A673 (cell line): ENCODE data around the gene CYTH3. TPM values are rescaled to one million over a fixed set of nuclear protein-coding genes. Genes with fewer than 3 reads are reported as not detected.

Source experiments
- BruUV-seq: library from RNA; stranded (reverse); fragments of 400-500 nt; replicated peaks from 2 replicates; lab custom pipeline; 2021; lab: Mats Ljungman, UMichigan
- CTCF ChIA-PET: fragments of 300-600 bp; sonication (Branson Sonifier 250); formaldehyde crosslinking; loops from one replicate; lab custom pipeline; 2022; ENCODE audit warnings: antibody characterized with exemption; lab: Charles Lee
- POLR2A ChIA-PET: fragments of 300-600 bp; sonication (Branson Sonifier 250); formaldehyde crosslinking; loops from one replicate; lab custom pipeline; 2022; ENCODE audit warnings: antibody characterized with exemption; ENCODE audit not compliant: low non-redundant PET; lab: Charles Lee
- DNase-seq: peaks from one replicate; pipeline ENCODE4 v3.0.0-alpha.2; 2015; ENCODE audit warnings: low spot score
- H3K27ac ChIP-seq: fragments of 200-600 bp; sonication (generic); 2 replicates; pipeline ENCODE4 v1.5.1; 2016; ENCODE audit warnings: mixed run types, low read depth, mild to moderate bottlenecking, mixed read lengths, antibody characterized with exemption, low read length; ENCODE audit not compliant: poor library complexity, severe bottlenecking
- H3K27me3 ChIP-seq: fragments of 200-600 bp; sonication (generic); replicated peaks from 2 replicates; pipeline ENCODE4 v1.6.1; 2017; ENCODE audit warnings: mixed run types, low read depth, mild to moderate bottlenecking, mixed read lengths, antibody characterized with exemption, low read length; ENCODE audit not compliant: insufficient read depth, poor library complexity
- H3K36me3 ChIP-seq: fragments of 200-600 bp; sonication (generic); 2 replicates; pipeline ENCODE4 v1.6.1; 2016; ENCODE audit warnings: mixed run types, mild to moderate bottlenecking, mixed read lengths, antibody characterized with exemption, low read length; ENCODE audit not compliant: insufficient read depth, poor library complexity, severe bottlenecking
- H3K4me1 ChIP-seq: fragments of 200-600 bp; sonication (generic); 2 replicates; pipeline ENCODE4 v1.6.1; 2017; ENCODE audit warnings: mixed run types, mild to moderate bottlenecking, mixed read lengths, antibody characterized with exemption, low read length; ENCODE audit not compliant: insufficient read depth, poor library complexity, severe bottlenecking
- H3K4me3 ChIP-seq: fragments of 200-600 bp; sonication (generic); 2 replicates; pipeline ENCODE4 v1.5.1; 2016; ENCODE audit warnings: low read depth, mixed run types, mild to moderate bottlenecking, mixed read lengths, low read length; ENCODE audit not compliant: poor library complexity, severe bottlenecking
- H3K9me3 ChIP-seq: fragments of 200-600 bp; sonication (generic); 2 replicates; pipeline ENCODE4 v1.6.1; 2016; ENCODE audit warnings: mixed run types, low read depth, mild to moderate bottlenecking, mixed read lengths, antibody characterized with exemption, low read length; ENCODE audit not compliant: poor library complexity, severe bottlenecking
- CTCF ChIP-seq: fragments of 300-800, 200-600 bp; sonication (generic); conservative IDR thresholded peaks from 2 replicates; pipeline ENCODE4 v1.5.1; 2017; ENCODE audit warnings: low read depth, mild to moderate bottlenecking, antibody characterized with exemption, low read length, moderate library complexity, mixed read lengths
- EZH2 ChIP-seq: fragments of 200-600 bp; sonication (generic); IDR thresholded peaks from 2 replicates; pipeline ENCODE4 v1.6.1; 2017; ENCODE audit warnings: borderline replicate concordance, low read depth, mild to moderate bottlenecking, mixed read lengths, antibody characterized with exemption, low read length; ENCODE audit not compliant: poor library complexity, severe bottlenecking
- intact Hi-C: fragments of 100-400 bp; cut with micrococcal nuclease; formaldehyde crosslinking; loops from one replicate; pipeline ENCODE4 v1.10.0; 2022; ENCODE audit not compliant: unreplicated experiment
- total RNA-seq: library from RNA; stranded (reverse); gene quantifications from 2 replicates; pipeline ENCODE4 v1.2.3, GENCODE V29; 2021

Gene CYTH3
- total RNA-seq, 1 experiment from 2014 or later, result 20.2 TPM

- ChIA-PET CTCF (no interaction called here), POLR2A (no interaction called here)
- H3K36me3 ChIP-seq, result no peaks in the 10 kb centered on the region
- TF ChIP-seq EZH2 (no peak), CTCF (no peak)
- no peak overlapping the region for H3K4me3 ChIP-seq
- H3K9me3 ChIP-seq, result no peaks in the 10 kb centered on the region
- DNase-seq, result no peak
- H3K27ac ChIP-seq, result no peak overlapping the region
- BruUV-seq, result no TSS peak
- intact Hi-C loops, result no loop called here
- H3K4me1 ChIP-seq, result no peaks in the 10 kb centered on the region
- no peaks in the 10 kb centered on the region for H3K27me3 ChIP-seq
Measured at GRCh38 chr7:6170571-6171531, 101.6 kb downstream of the CYTH3 start.

- Histone ChIP-seq H3K27me3 (no peaks in the 10 kb centered on the region), H3K4me1 (no peaks in the 10 kb centered on the region), H3K4me3 (no peak overlapping the region), H3K27ac (no peak overlapping the region), H3K9me3 (no peaks in the 10 kb centered on the region), H3K36me3 (peaks cover 4% of the 10 kb centered on the region)
- no peak for DNase-seq
- TF ChIP-seq EZH2 (no peak), CTCF (no peak)
- ChIA-PET POLR2A (no interaction called here), CTCF (no interaction called here)
- intact Hi-C loops, result no loop called here
- no TSS peak for BruUV-seq
Measured at GRCh38 chr7:6169805-6170520, 102.5 kb downstream of the CYTH3 start.

GRCh38 chr7:6168477-6168868 lies 104.0 kb downstream of the CYTH3 start:
- DNase-seq, result no peak
- Histone ChIP-seq H3K4me1 (no peaks in the 10 kb centered on the region), H3K27ac (no peak overlapping the region), H3K36me3 (peaks cover 15% of the 10 kb centered on the region), H3K9me3 (no peaks in the 10 kb centered on the region), H3K27me3 (no peaks in the 10 kb centered on the region), H3K4me3 (no peak overlapping the region)
- ChIA-PET POLR2A (no interaction called here), CTCF (no interaction called here)
- BruUV-seq, result no TSS peak
- intact Hi-C loops, result no loop called here
- TF ChIP-seq EZH2 (no peak), CTCF (no peak)
